Myocyte (in vitro differentiated cells): ENCODE data around the gene TRAFD1. TPM values are rescaled to one million over a fixed set of nuclear protein-coding genes. Genes with fewer than 3 reads are reported as not detected.
"Not testable (repeated sequence)": the region's sequence is repeated elsewhere in the genome, so short reads cannot be mapped to it uniquely, and the experiment has no call there.

Experiments
- DNase-seq: peaks from one replicate; pipeline ENCODE4 v3.0.0-alpha.2; 2012; ENCODE audit warnings: low read depth
- polyA plus RNA-seq: library from polyadenylated mRNA; unstranded; fragments of >200 nt; gene quantifications from one replicate; pipeline ENCODE4 v1.2.1, GENCODE V29; 2012; ENCODE audit warnings: missing spikeins
- total RNA-seq: library from RNA; depleted of rRNA; stranded (reverse); fragments of >200 nt; gene quantifications from 2 replicates; pipeline ENCODE4 v1.2.3, GENCODE V29; 2014

The TRAFD1 gene
- 44.0 and 56.9 TPM in 2 replicates for total RNA-seq
- 37.7 TPM for polyA plus RNA-seq

GRCh38 chr12:112125250-112125999 lies at the start of gene TRAFD1:
TSS of gene TRAFD1 (plus strand) at chr12:112125560. CDS start at chr12:112130523, 4,963 bp downstream.
- DNase-seq, result peak; percentile 97

- no peak for DNase-seq
Measured at GRCh38 chr12:112087055-112087850, 38.1 kb upstream of the TRAFD1 start.

- no peak for DNase-seq
Measured at GRCh38 chr12:112087851-112088250, 37.5 kb upstream of the TRAFD1 start.

- DNase-seq, result no peak
Measured at GRCh38 chr12:112091563-112091962, 33.8 kb upstream of the TRAFD1 start.

- DNase-seq, result peak; percentile 16
Measured at GRCh38 chr12:112096070-112096469, 29.3 kb upstream of the TRAFD1 start.

- peak; percentile 12 for DNase-seq
Measured at GRCh38 chr12:112096667-112097066, 28.7 kb upstream of the TRAFD1 start.

- no peak for DNase-seq
Measured at GRCh38 chr12:112097641-112098040, 27.7 kb upstream of the TRAFD1 start.

GRCh38 chr12:112100500-112100899 lies 24.9 kb upstream of the TRAFD1 start:
- not testable (repeated sequence) for DNase-seq

- DNase-seq, result no peak
Measured at GRCh38 chr12:112102127-112102526, 23.2 kb upstream of the TRAFD1 start.

- DNase-seq, result not testable (repeated sequence)
Measured at GRCh38 chr12:112102746-112103145, 22.6 kb upstream of the TRAFD1 start.

- DNase-seq, result no peak
Measured at GRCh38 chr12:112103758-112104503, 21.4 kb upstream of the TRAFD1 start.

GRCh38 chr12:112105891-112106290 lies 19.5 kb upstream of the TRAFD1 start:
- no peak for DNase-seq

- DNase-seq, result peak; percentile 80
Measured at GRCh38 chr12:112107306-112108201, 17.8 kb upstream of the TRAFD1 start.

GRCh38 chr12:112108202-112109079 lies 16.9 kb upstream of the TRAFD1 start, which contains the start of gene NAA25:
TSS of gene NAA25 (minus strand) at chr12:112108783. CDS start at chr12:112108773, 10 bp downstream.
- DNase-seq, result peak; percentile 95

GRCh38 chr12:112110787-112111662 lies 14.3 kb upstream of the TRAFD1 start:
- not testable (repeated sequence) for DNase-seq

GRCh38 chr12:112111931-112112330 lies 13.4 kb upstream of the TRAFD1 start:
- no peak for DNase-seq

GRCh38 chr12:112112409-112113133 lies 12.8 kb upstream of the TRAFD1 start:
- no peak for DNase-seq
